ENCODE data around the gene CSTB.

Gene CSTB

GRCh38 chr21:43813656-43813980, 37.5 kb upstream of the CSTB start:
- H3K4me3 ChIP-seq (ENCODE audit: low read length), result no peak overlapping the region
- no peak for TF ChIP-seq CTCF (conservative IDR thresholded peaks at IDR 0.05; ENCODE audit: low read depth, low read length)
- no peak for DNase-seq (ENCODE audit: low read depth)

- TF ChIP-seq CTCF (conservative IDR thresholded peaks at IDR 0.05; ENCODE audit: low read depth, low read length), result no peak
- H3K4me3 ChIP-seq (ENCODE audit: low read length), result no peak overlapping the region
- DNase-seq (ENCODE audit: low read depth), result no peak
Measured at GRCh38 chr21:43812957-43813655, 37.0 kb upstream of the CSTB start.

GRCh38 chr21:43812139-43812821, 36.2 kb upstream of the CSTB start:
- H3K4me3 ChIP-seq (ENCODE audit: low read length), result no peak overlapping the region

GRCh38 chr21:43811262-43812105, 35.4 kb upstream of the CSTB start:
- no peak for TF ChIP-seq CTCF (conservative IDR thresholded peaks at IDR 0.05; ENCODE audit: low read depth, low read length)
- H3K4me3 ChIP-seq (ENCODE audit: low read length), result no peak overlapping the region
- no peak for DNase-seq (ENCODE audit: low read depth)

More at GRCh38 chr21:43812139-43812821, 36.2 kb upstream of the CSTB start:
- TF ChIP-seq CTCF (conservative IDR thresholded peaks at IDR 0.05; ENCODE audit: low read depth, low read length), result no peak
- no peak for DNase-seq (ENCODE audit: low read depth)

- peak; percentile 96 for TF ChIP-seq CTCF (conservative IDR thresholded peaks at IDR 0.05; ENCODE audit: low read depth, low read length)
- DNase-seq (ENCODE audit: low read depth), result no peak
- H3K4me3 ChIP-seq (ENCODE audit: low read length), result no peak overlapping the region
Measured at GRCh38 chr21:43810505-43811261, 34.6 kb upstream of the CSTB start.

GRCh38 chr21:43809853-43810504, 33.9 kb upstream of the CSTB start:
- TF ChIP-seq CTCF (conservative IDR thresholded peaks at IDR 0.05; ENCODE audit: low read depth, low read length), result no peak
- DNase-seq (ENCODE audit: low read depth), result no peak
- H3K4me3 ChIP-seq (ENCODE audit: low read length), result no peak overlapping the region

Measured in retinal pigment epithelial cell (primary cell).